GM21737 (cell line): ENCODE results near the gene GATB.

Source experiments
- ATAC-seq: cut with Tn5 transposase; IDR thresholded peaks from one replicate; pipeline ENCODE4 v1.9.1; 2021; ENCODE audit warnings: mild to moderate bottlenecking, moderate library complexity; ENCODE audit not compliant: unreplicated experiment

Gene GATB

GRCh38 chr4:151624626-151625565 lies 135.9 kb downstream of the GATB start:
- no peak for ATAC-seq
